ENCODE data around the gene PDXDC1. TPM values are rescaled to one million over a fixed set of nuclear protein-coding genes. Genes with fewer than 3 reads are reported as not detected.
"Not testable (repeated sequence)": the region's sequence is repeated elsewhere in the genome, so short reads cannot be mapped to it uniquely, and the experiment has no call there.

Gene PDXDC1
- total RNA-seq, 4 donors from 2014 or later, result 131 to 247 (median 201) TPM

- no peak for DNase-seq
- H3K9me3 ChIP-seq, result no peaks in the 10 kb centered on the region
Measured at GRCh38 chr16:14963281-14964173, 11.3 kb upstream of the PDXDC1 start.

DNA sequence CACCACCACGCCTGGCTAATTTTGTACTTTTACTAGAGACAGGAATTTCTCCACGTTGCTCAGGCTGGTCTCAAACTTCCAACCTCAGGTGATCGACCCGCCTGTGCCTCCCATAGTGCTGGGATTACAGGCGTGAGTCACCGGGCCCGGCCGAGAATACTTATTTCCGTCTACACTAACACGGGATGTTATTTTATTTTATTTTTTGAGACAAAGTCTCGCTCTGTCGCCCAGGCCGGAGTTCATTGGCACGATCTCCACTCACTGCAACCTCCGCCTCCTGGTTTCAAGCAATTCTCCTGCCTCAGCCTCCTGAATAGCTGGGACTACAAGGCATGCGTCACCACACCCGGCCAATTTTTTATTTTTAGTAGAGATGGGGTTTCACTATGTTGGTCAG is 9.5 kb upstream of the PDXDC1 start:
- no peak overlapping the region for H3K4me3 ChIP-seq
- H3K4me1 ChIP-seq, result peaks cover 0 to 12% (median 0%) of the 10 kb centered on the region in 4 donors
- H3K27me3 ChIP-seq, result no peaks in the 10 kb centered on the region
- H3K36me3 ChIP-seq, result no peaks in the 10 kb centered on the region
- no peak overlapping the region for H3K27ac ChIP-seq
- no peak for DNase-seq
- H3K9me3 ChIP-seq, result no peaks in the 10 kb centered on the region
- no peak for TF ChIP-seq POLR2A (IDR thresholded peaks at IDR 0.05)
- TF ChIP-seq CTCF (IDR thresholded peaks at IDR 0.05), result no peak

More at GRCh38 chr16:14963281-14964173, 11.3 kb upstream of the PDXDC1 start:
- Histone ChIP-seq H3K27me3 (no peaks in the 10 kb centered on the region), H3K4me3 (no peak overlapping the region), H3K36me3 (no peaks in the 10 kb centered on the region), H3K27ac (no peak overlapping the region), H3K4me1 (peaks cover 0 to 12% (median 0%) of the 10 kb centered on the region in 4 donors)
- no peak for TF ChIP-seq POLR2A (IDR thresholded peaks at IDR 0.05)
- no peak for TF ChIP-seq CTCF (IDR thresholded peaks at IDR 0.05)

- H3K4me3 ChIP-seq, DNase-seq, H3K36me3 ChIP-seq, H3K27me3 ChIP-seq, H3K27ac ChIP-seq, H3K4me1 ChIP-seq, H3K9me3 ChIP-seq: not testable (repeated sequence)
Measured at GRCh38 chr16:14969795-14970194, 5.0 kb upstream of the PDXDC1 start.

- not testable (repeated sequence) for H3K4me3 ChIP-seq, H3K27me3 ChIP-seq
Measured at GRCh38 chr16:14971621-14972228, 3.1 kb upstream of the PDXDC1 start.

GRCh38 chr16:14973785-14974322 is 972 bp upstream of the PDXDC1 start:
- H3K4me3 ChIP-seq, result peak overlapping the region; percentile 68 to 98 (median 82)
- peak overlapping the region in 1 of 4 donors; percentile 94 for H3K27ac ChIP-seq
- not testable (repeated sequence) for DNase-seq

More at GRCh38 chr16:14971621-14972228, 3.1 kb upstream of the PDXDC1 start:
- H3K4me1 ChIP-seq, result peaks cover 0 to 10% (median 4%) of the 10 kb centered on the region in 4 donors
- H3K36me3 ChIP-seq, DNase-seq, H3K27ac ChIP-seq, H3K9me3 ChIP-seq: not testable (repeated sequence)

DNA sequence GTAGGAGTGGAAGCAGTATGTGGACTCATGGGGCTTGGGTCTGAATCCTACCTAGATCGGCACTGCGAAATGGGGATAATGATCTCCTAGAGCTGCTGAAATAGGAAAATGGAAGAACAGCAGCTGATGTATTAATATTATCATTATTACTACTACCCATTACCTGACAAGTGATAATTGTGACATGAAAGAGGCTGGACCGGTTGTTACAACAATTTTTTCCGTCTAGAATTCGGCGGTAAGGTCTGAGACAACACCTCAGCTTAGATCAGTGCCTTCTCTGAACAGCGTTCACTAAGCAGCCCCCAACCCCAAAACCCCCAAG is 533 bp upstream of the PDXDC1 start:
- H3K9me3 ChIP-seq, H3K27me3 ChIP-seq, H3K36me3 ChIP-seq: not testable (repeated sequence)
- H3K4me1 ChIP-seq, result peaks cover 0 to 30% (median 4%) of the 10 kb centered on the region in 4 donors
- peak in 1 of 3 donors; percentile 88 for DNase-seq
- peak overlapping the region; percentile 68 to 98 (median 82) for H3K4me3 ChIP-seq
- peak overlapping the region; percentile 88 to 98 (median 94) for H3K27ac ChIP-seq

More at GRCh38 chr16:14973785-14974322, 972 bp upstream of the PDXDC1 start:
- peaks cover 0 to 26% (median 4%) of the 10 kb centered on the region in 4 donors for H3K4me1 ChIP-seq
- not testable (repeated sequence) for H3K27me3 ChIP-seq, H3K36me3 ChIP-seq, H3K9me3 ChIP-seq

GRCh38 chr16:14975418-14976194 is 780 bp downstream of the PDXDC1 start:
- H3K36me3 ChIP-seq, H3K27me3 ChIP-seq, H3K9me3 ChIP-seq: not testable (repeated sequence)
- Histone ChIP-seq H3K4me1 (peaks cover 0 to 38% (median 4%) of the 10 kb centered on the region in 4 donors), H3K4me3 (peak overlapping the region; percentile 68 to 98 (median 82)), H3K27ac (peak overlapping the region; percentile 88 to 98 (median 94))
- peak; percentile 52 to 88 (median 77) for DNase-seq
- TF ChIP-seq CTCF (IDR thresholded peaks at IDR 0.05), result peak in 2 of 6 experiments; percentile 38 to 40

- DNase-seq, H3K9me3 ChIP-seq, H3K36me3 ChIP-seq, H3K27ac ChIP-seq, H3K27me3 ChIP-seq: not testable (repeated sequence)
- Histone ChIP-seq H3K4me1 (peaks cover 0 to 54% (median 6%) of the 10 kb centered on the region in 4 donors), H3K4me3 (peak overlapping the region in 2 of 4 donors; percentile 25 to 68)
Measured at GRCh38 chr16:14976971-14977736, 2.3 kb downstream of the PDXDC1 start.

- Histone ChIP-seq H3K27ac (peak overlapping the region in 2 of 4 donors; percentile 74), H3K4me1 (peaks cover 0 to 57% (median 6%) of the 10 kb centered on the region in 4 donors)
- not testable (repeated sequence) for H3K27me3 ChIP-seq, H3K9me3 ChIP-seq, H3K36me3 ChIP-seq, DNase-seq, H3K4me3 ChIP-seq
Measured at GRCh38 chr16:14978281-14978680, 3.5 kb downstream of the PDXDC1 start.

DNA sequence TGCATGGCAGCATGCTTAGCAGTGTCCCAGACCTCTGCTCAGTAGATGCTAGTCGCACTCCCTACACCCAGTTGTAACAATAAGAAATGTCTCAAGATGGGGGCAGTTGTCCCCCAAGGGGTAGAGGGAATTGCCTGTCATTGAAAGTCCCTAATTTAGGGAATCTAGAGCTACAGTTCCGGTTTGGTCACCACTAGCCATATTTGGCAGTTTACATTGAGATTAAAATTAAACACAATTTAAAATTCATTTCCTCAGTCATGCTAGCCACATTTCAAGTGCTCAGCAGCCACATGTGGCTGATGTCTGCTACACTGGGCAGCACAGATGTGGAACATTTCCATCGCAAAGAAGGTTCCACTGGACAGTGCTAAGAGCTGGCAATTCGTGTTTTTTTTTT is 4.1 kb downstream of the PDXDC1 start:
- not testable (repeated sequence) for H3K36me3 ChIP-seq, H3K27me3 ChIP-seq, DNase-seq, H3K9me3 ChIP-seq
- H3K27ac ChIP-seq, result peak overlapping the region in 3 of 4 donors; percentile 18 to 74 (median 74)
- H3K4me3 ChIP-seq, result peak overlapping the region in 2 of 4 donors; percentile 6 to 35
- H3K4me1 ChIP-seq, result peaks cover 0 to 57% (median 6%) of the 10 kb centered on the region in 4 donors
